PC-9 (cell line): ENCODE data around the gene WDR20. TPM values are rescaled to one million over a fixed set of nuclear protein-coding genes. Genes with fewer than 3 reads are reported as not detected.

Experiments
- BruUV-seq: library from RNA; stranded (reverse); fragments of 400-500 nt; replicated peaks from 2 replicates; lab custom pipeline; 2021; lab: Mats Ljungman, UMichigan
- CTCF ChIA-PET: fragments of 300-600 bp; sonication (Branson Sonifier 250); formaldehyde crosslinking; loops from one replicate; lab custom pipeline; 2022; ENCODE audit warnings: antibody characterized with exemption; lab: Charles Lee
- POLR2A ChIA-PET: fragments of 300-600 bp; sonication (Branson Sonifier 250); formaldehyde crosslinking; loops from one replicate; lab custom pipeline; 2022; ENCODE audit warnings: antibody characterized with exemption; ENCODE audit not compliant: unreplicated experiment; lab: Charles Lee
- DNase-seq, 2 experiments: peaks; one replicate each; pipeline versions ENCODE4 v3.0.0 to v3.0.0-alpha.2; 2015 to 2022; ENCODE audit warnings: mixed read lengths in 1 of 2
- H2AFZ ChIP-seq: fragments of 200-600 bp; sonication (generic); 2 replicates; pipeline ENCODE4 v1.8.1; 2017; ENCODE audit warnings: antibody characterized with exemption
- H3F3A ChIP-seq: fragments of 200-600 bp; sonication (generic); 2 replicates; pipeline ENCODE4 v1.8.1; 2017; ENCODE audit warnings: antibody characterized with exemption, mild to moderate bottlenecking, low read depth; ENCODE audit not compliant: insufficient read depth
- H3K27ac ChIP-seq: fragments of 200-600 bp; sonication (generic); 2 replicates; pipeline ENCODE4 v1.6.1; 2016; ENCODE audit warnings: mixed run types
- H3K27me3 ChIP-seq: fragments of 200-600 bp; sonication (generic); 2 replicates; pipeline ENCODE4 v1.6.1; 2016; ENCODE audit warnings: low read depth, mixed run types; ENCODE audit not compliant: insufficient read depth
- H3K36me3 ChIP-seq: fragments of 200-600 bp; sonication (generic); 2 replicates; pipeline ENCODE4 v1.6.1; 2016; ENCODE audit warnings: low read depth, mixed run types
- H3K4me1 ChIP-seq: fragments of 200-600 bp; sonication (generic); replicated peaks from 2 replicates; pipeline ENCODE4 v1.6.1; 2016; ENCODE audit warnings: mixed run types; ENCODE audit not compliant: insufficient read depth
- H3K4me2 ChIP-seq: fragments of 200-600 bp; sonication (generic); 2 replicates; pipeline ENCODE4 v1.6.1; 2017; ENCODE audit warnings: mixed run types
- H3K4me3 ChIP-seq: fragments of 200-600 bp; sonication (generic); 2 replicates; pipeline ENCODE4 v1.6.1; 2016; ENCODE audit warnings: mixed run types
- H3K79me2 ChIP-seq: fragments of 200-600 bp; sonication (generic); 2 replicates; pipeline ENCODE4 v1.6.1; 2017; ENCODE audit warnings: low read depth, mixed run types
- H3K9me2 ChIP-seq: fragments of 200-600 bp; sonication (generic); 2 replicates; pipeline ENCODE4 v1.8.1; 2017; ENCODE audit warnings: mild to moderate bottlenecking; ENCODE audit not compliant: insufficient read depth
- H3K9me3 ChIP-seq: fragments of 200-600 bp; sonication (generic); 2 replicates; pipeline ENCODE4 v1.8.1; 2016; ENCODE audit warnings: low read depth; ENCODE audit not compliant: insufficient read depth
- H4K20me1 ChIP-seq: fragments of 200-600 bp; sonication (generic); 2 replicates; pipeline ENCODE4 v1.8.1; 2017; ENCODE audit not compliant: insufficient read depth
- EZH2 ChIP-seq: fragments of 200-600 bp; sonication (generic); IDR thresholded peaks from 2 replicates; pipeline ENCODE4 v1.8.0; 2017; ENCODE audit warnings: antibody characterized with exemption, low read depth
- intact Hi-C: fragments of 100-400 bp; cut with micrococcal nuclease; formaldehyde crosslinking; loops from one replicate; pipeline ENCODE4 v1.10.0; 2022; ENCODE audit not compliant: unreplicated experiment
- total RNA-seq: library from RNA; stranded (reverse); gene quantifications from 2 replicates; pipeline ENCODE4 v1.2.3, GENCODE V29; 2021
- TF ChIP-seq, protein P1 (sequence below): fragments of 200-600 bp; sonication (generic); conservative IDR thresholded peaks from 2 replicates; pipeline ENCODE4 v1.6.1; 2017; ENCODE audit warnings: mixed run types, antibody characterized with exemption, mild to moderate bottlenecking, moderate library complexity

WDR20 gene
- total RNA-seq, 1 experiment from 2014 or later: 93.5 TPM

DNA sequence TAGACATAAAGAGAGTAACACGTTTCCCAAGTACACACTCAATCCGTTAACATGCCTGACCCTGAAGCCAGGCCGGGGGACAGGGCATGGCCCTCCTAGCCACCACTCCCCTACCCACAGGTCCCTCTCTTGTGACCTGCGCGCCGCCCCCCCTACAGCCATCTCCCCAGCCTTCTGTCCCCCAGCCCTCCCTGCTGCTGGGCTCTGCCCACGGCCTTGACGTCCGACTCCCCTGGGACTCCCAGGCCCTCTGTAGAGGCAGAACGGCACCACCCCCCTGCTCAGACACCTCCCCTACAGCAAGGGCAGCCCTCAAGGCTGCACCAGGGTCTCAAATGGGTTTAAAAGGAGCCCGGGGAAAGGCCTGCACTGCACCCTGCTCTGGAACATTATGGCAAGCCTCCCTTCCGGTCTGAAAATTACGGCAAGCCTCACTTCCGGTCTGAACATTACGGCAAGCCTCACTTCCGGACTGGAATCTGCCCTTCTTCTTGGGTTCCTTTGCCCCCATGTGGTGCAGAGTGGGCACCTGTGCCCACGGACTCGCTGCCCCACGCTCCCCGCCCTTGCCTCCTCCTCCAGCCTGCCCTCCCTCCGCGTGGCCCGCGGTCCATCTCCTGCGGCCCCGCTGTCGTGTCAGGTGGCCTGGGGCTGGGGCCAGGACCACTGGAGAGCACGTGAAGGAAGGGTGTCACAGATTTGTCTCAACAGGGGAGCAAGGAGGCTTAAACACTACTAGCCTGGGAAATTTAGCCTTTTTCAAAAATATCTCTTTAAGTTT lies 87.7 kb downstream of the WDR20 start:
- Histone ChIP-seq H3K27ac (no peak overlapping the region), H3K27me3 (no peaks in the 10 kb centered on the region), H4K20me1 (no peaks in the 10 kb centered on the region), H2AFZ (no peak overlapping the region), H3K4me1 (no peaks in the 10 kb centered on the region), H3K79me2 (no peaks in the 10 kb centered on the region), H3K36me3 (0 out of 2 replicates have a peak, but pooled peaks cover 4% of the 10 kb centered on the region), H3K4me2 (no peak overlapping the region), H3F3A (peaks cover 22% of the 10 kb centered on the region), H3K9me3 (no peaks in the 10 kb centered on the region), H3K4me3 (no peak overlapping the region), H3K9me2 (no peaks in the 10 kb centered on the region)
- DNase-seq: no peak
- TF ChIP-seq, protein P1, sequence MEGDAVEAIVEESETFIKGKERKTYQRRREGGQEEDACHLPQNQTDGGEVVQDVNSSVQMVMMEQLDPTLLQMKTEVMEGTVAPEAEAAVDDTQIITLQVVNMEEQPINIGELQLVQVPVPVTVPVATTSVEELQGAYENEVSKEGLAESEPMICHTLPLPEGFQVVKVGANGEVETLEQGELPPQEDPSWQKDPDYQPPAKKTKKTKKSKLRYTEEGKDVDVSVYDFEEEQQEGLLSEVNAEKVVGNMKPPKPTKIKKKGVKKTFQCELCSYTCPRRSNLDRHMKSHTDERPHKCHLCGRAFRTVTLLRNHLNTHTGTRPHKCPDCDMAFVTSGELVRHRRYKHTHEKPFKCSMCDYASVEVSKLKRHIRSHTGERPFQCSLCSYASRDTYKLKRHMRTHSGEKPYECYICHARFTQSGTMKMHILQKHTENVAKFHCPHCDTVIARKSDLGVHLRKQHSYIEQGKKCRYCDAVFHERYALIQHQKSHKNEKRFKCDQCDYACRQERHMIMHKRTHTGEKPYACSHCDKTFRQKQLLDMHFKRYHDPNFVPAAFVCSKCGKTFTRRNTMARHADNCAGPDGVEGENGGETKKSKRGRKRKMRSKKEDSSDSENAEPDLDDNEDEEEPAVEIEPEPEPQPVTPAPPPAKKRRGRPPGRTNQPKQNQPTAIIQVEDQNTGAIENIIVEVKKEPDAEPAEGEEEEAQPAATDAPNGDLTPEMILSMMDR: no peak
- TF ChIP-seq EZH2: no peak
- ChIA-PET POLR2A (no interaction called here), CTCF (interaction anchor here (0.9 kb wide), 1 partner anchor 9 kb away, joined by 3 read pairs; no protein-coding TSS in a partner anchor)
- BruUV-seq: no TSS peak
- intact Hi-C loops: no loop called here

DNA sequence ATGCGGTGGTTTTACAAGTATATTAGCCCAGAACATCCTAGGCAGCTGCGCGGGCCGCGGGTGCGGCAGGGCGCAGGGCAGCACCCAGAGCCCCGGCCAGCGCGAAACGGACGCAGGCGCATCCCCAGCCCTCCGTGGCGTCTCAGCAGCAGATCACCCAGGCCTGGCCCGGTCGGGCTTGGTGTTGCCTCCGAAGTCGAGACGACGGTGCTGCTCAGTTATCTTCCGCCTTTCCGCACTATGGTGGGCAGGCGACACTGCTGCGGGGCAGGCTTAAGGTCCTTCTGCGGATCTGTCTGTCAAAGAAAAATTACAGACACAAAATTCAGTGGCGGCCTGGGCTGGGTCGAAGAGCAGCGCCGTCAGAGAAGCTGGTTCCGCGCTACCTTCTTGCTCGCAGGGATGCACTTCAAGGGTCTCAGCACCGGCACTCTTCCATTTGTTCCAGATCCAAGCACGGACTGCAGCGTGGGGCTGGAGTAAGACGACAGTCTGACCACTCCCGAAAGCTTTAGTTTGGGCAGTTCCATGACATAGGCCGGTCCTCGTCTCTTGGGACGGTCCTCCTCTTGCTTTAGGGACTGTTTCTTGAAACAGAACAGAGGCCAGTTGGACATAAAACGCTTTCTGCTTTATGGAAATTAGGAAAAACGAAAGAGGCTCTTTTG lies 89.5 kb downstream of the WDR20 start:
- no peaks in the 10 kb centered on the region for H3K4me1 ChIP-seq
- no peaks in the 10 kb centered on the region for H3K9me3 ChIP-seq
- H2AFZ ChIP-seq: no peak overlapping the region
- intact Hi-C loops: no loop called here
- H3F3A ChIP-seq: peaks cover 17% of the 10 kb centered on the region
- TF ChIP-seq EZH2: no peak
- TF ChIP-seq, protein P1: no peak
- CTCF ChIA-PET: no interaction called here
- no TSS peak for BruUV-seq
- H3K4me3 ChIP-seq: no peak overlapping the region
- H3K36me3 ChIP-seq: no peaks in the 10 kb centered on the region
- no peak for DNase-seq
- H3K27ac ChIP-seq: no peak overlapping the region
- no peaks in the 10 kb centered on the region for H3K9me2 ChIP-seq
- no peaks in the 10 kb centered on the region for H3K27me3 ChIP-seq
- no peak overlapping the region for H3K4me2 ChIP-seq
- no peaks in the 10 kb centered on the region for H3K79me2 ChIP-seq
- H4K20me1 ChIP-seq: no peaks in the 10 kb centered on the region
- POLR2A ChIA-PET: no interaction called here

DNA sequence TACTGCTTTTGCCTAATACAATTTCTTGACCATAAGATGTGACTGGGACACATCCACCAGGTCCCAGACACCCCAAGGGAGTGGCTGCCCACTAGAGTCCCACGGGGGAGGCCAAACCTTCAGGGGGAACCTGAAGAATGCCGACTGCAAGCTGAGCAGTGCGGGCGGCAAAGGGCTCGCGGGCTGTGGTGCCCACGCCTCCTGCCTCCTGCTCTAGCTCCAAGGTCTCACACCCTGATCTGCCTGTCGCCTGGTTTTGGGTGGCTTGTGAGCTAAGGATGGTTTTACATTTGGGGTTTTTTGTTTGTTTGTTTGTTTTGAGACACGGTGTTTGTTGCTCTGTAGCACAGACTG lies 90.0 kb downstream of the WDR20 start:
- no peak for DNase-seq
- no peak overlapping the region for H3K4me3 ChIP-seq
- ChIA-PET CTCF (no interaction called here), POLR2A (no interaction called here)
- no peaks in the 10 kb centered on the region for H4K20me1 ChIP-seq
- no peaks in the 10 kb centered on the region for H3K9me3 ChIP-seq
- H2AFZ ChIP-seq: no peak overlapping the region
- H3K9me2 ChIP-seq: no peaks in the 10 kb centered on the region
- no peaks in the 10 kb centered on the region for H3K79me2 ChIP-seq
- H3K27me3 ChIP-seq: no peaks in the 10 kb centered on the region
- no peaks in the 10 kb centered on the region for H3K4me1 ChIP-seq
- H3F3A ChIP-seq: peaks cover 13% of the 10 kb centered on the region
- H3K27ac ChIP-seq: no peak overlapping the region
- no peak overlapping the region for H3K4me2 ChIP-seq
- no peak for TF ChIP-seq EZH2
- TF ChIP-seq, protein P1: no peak
- intact Hi-C loops: loop anchor here (10.0 kb wide), 1 partner anchor 525 kb away; no protein-coding TSS in a partner anchor
- no peaks in the 10 kb centered on the region for H3K36me3 ChIP-seq
- no TSS peak for BruUV-seq
